Liver (tissue), 3 donors: Measurements from ENCODE around the gene PRDX1.

ENCODE experiments used
- RAD21 ChIP-seq, 2 donors: IDR thresholded peaks; 2 replicates each; pipeline ENCODE4 v1.6.1; 2016; ENCODE audit warnings: antibody characterized with exemption in 2 of 2, mild to moderate bottlenecking in 2 of 2
- SP1 ChIP-seq: IDR thresholded peaks from 2 replicates; pipeline ENCODE4 v1.6.1; 2018; ENCODE audit warnings: antibody characterized with exemption, mild to moderate bottlenecking
- TAF1 ChIP-seq: conservative IDR thresholded peaks from 2 replicates; pipeline ENCODE4 v1.6.1; 2016; ENCODE audit warnings: antibody characterized with exemption, mild to moderate bottlenecking
- YY1 ChIP-seq: IDR thresholded peaks from 2 replicates; pipeline ENCODE4 v1.6.1; 2016; ENCODE audit warnings: antibody characterized with exemption, mild to moderate bottlenecking
- TF ChIP-seq, protein P1 (sequence below): fragments of 150-350 bp; IDR thresholded peaks from 2 replicates; pipeline ENCODE4 v1.5.1; 2017; ENCODE audit warnings: improper control_type of control experiment, low read depth, low read length; ENCODE audit not compliant: missing input control
- TF ChIP-seq, protein P2 (sequence below): IDR thresholded peaks from 2 replicates; pipeline ENCODE4 v1.6.1; 2016; ENCODE audit warnings: antibody characterized with exemption, mild to moderate bottlenecking
- TF ChIP-seq, protein P3 (sequence below): IDR thresholded peaks from 2 replicates; pipeline ENCODE4 v1.6.1; 2016; ENCODE audit warnings: antibody characterized with exemption
- TF ChIP-seq, protein P4 (sequence below): IDR thresholded peaks from 2 replicates; pipeline ENCODE4 v1.6.1; 2016; ENCODE audit warnings: antibody characterized with exemption
- donor health status: healthy.
- donor health status: healthy.

DNA sequence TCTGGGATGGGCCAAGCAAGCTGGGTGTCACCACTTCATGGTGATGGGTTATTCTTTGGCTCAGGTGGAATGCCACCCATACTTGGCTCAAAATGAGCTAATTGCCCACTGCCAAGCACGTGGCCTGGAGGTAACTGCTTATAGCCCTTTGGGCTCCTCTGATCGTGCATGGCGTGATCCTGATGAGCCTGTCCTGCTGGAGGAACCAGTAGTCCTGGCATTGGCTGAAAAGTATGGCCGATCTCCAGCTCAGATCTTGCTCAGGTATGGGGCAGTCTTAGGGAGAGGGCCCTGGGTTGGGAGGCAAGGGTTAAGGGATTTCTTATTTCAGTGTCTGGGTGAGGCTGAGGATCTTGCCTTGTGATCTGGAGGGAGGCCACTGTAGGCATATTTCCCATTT is 46.7 kb upstream of the PRDX1 start:
- TF ChIP-seq, protein P1, sequence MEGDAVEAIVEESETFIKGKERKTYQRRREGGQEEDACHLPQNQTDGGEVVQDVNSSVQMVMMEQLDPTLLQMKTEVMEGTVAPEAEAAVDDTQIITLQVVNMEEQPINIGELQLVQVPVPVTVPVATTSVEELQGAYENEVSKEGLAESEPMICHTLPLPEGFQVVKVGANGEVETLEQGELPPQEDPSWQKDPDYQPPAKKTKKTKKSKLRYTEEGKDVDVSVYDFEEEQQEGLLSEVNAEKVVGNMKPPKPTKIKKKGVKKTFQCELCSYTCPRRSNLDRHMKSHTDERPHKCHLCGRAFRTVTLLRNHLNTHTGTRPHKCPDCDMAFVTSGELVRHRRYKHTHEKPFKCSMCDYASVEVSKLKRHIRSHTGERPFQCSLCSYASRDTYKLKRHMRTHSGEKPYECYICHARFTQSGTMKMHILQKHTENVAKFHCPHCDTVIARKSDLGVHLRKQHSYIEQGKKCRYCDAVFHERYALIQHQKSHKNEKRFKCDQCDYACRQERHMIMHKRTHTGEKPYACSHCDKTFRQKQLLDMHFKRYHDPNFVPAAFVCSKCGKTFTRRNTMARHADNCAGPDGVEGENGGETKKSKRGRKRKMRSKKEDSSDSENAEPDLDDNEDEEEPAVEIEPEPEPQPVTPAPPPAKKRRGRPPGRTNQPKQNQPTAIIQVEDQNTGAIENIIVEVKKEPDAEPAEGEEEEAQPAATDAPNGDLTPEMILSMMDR: no peak
- TF ChIP-seq YY1: no peak
- TF ChIP-seq, protein P2, sequence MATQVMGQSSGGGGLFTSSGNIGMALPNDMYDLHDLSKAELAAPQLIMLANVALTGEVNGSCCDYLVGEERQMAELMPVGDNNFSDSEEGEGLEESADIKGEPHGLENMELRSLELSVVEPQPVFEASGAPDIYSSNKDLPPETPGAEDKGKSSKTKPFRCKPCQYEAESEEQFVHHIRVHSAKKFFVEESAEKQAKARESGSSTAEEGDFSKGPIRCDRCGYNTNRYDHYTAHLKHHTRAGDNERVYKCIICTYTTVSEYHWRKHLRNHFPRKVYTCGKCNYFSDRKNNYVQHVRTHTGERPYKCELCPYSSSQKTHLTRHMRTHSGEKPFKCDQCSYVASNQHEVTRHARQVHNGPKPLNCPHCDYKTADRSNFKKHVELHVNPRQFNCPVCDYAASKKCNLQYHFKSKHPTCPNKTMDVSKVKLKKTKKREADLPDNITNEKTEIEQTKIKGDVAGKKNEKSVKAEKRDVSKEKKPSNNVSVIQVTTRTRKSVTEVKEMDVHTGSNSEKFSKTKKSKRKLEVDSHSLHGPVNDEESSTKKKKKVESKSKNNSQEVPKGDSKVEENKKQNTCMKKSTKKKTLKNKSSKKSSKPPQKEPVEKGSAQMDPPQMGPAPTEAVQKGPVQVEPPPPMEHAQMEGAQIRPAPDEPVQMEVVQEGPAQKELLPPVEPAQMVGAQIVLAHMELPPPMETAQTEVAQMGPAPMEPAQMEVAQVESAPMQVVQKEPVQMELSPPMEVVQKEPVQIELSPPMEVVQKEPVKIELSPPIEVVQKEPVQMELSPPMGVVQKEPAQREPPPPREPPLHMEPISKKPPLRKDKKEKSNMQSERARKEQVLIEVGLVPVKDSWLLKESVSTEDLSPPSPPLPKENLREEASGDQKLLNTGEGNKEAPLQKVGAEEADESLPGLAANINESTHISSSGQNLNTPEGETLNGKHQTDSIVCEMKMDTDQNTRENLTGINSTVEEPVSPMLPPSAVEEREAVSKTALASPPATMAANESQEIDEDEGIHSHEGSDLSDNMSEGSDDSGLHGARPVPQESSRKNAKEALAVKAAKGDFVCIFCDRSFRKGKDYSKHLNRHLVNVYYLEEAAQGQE: no peak
- TF ChIP-seq TAF1: no peak
- TF ChIP-seq RAD21 (IDR thresholded peaks at IDR 0.05): no peak
- TF ChIP-seq SP1: no peak
- TF ChIP-seq, protein P3, sequence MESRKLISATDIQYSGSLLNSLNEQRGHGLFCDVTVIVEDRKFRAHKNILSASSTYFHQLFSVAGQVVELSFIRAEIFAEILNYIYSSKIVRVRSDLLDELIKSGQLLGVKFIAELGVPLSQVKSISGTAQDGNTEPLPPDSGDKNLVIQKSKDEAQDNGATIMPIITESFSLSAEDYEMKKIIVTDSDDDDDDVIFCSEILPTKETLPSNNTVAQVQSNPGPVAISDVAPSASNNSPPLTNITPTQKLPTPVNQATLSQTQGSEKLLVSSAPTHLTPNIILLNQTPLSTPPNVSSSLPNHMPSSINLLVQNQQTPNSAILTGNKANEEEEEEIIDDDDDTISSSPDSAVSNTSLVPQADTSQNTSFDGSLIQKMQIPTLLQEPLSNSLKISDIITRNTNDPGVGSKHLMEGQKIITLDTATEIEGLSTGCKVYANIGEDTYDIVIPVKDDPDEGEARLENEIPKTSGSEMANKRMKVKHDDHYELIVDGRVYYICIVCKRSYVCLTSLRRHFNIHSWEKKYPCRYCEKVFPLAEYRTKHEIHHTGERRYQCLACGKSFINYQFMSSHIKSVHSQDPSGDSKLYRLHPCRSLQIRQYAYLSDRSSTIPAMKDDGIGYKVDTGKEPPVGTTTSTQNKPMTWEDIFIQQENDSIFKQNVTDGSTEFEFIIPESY: no peak
- TF ChIP-seq, protein P4, sequence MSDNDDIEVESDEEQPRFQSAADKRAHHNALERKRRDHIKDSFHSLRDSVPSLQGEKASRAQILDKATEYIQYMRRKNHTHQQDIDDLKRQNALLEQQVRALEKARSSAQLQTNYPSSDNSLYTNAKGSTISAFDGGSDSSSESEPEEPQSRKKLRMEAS: no peak
